DMS79 (cell line): ENCODE measurements around the gene ANXA10.
"Not testable (repeated sequence)": the region's sequence is repeated elsewhere in the genome, so short reads cannot be mapped to it uniquely, and the experiment has no call there.

ENCODE experiments used
- DNase-seq: peaks from one replicate; lab custom pipeline; 2025; lab: John Stamatoyannopoulos, UW

ANXA10 gene, protein sequence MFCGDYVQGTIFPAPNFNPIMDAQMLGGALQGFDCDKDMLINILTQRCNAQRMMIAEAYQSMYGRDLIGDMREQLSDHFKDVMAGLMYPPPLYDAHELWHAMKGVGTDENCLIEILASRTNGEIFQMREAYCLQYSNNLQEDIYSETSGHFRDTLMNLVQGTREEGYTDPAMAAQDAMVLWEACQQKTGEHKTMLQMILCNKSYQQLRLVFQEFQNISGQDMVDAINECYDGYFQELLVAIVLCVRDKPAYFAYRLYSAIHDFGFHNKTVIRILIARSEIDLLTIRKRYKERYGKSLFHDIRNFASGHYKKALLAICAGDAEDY

DNA sequence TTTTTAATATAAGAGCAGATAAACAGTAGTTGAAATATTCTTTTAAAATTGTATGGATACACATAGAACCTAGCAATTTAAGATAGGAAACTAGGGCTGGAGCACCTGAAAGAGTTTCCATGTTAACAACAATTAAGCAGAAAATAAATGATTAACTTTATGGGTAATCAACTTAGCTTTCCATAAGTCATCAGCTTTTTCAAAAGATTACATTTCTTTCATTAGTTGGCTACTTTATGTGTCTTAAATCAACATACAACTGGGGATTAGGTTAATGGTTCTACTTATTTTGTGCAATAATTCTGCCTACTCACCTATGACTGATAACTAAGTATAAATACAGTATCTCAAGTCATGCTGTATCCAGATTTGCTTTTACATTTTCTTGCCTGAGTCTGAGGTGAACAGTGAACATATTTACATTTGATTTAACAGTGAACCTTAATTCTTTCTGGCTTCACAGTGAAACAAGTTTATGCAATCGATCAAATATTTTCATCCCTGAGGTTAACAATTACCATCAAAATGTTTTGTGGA lies at the start of gene ANXA10:
Gene ANXA10 (plus strand): TSS at position 362 of the 537 bp plus-strand sequence. CDS start 164 bp downstream, at position 526.
- DNase-seq = no peak

DNA sequence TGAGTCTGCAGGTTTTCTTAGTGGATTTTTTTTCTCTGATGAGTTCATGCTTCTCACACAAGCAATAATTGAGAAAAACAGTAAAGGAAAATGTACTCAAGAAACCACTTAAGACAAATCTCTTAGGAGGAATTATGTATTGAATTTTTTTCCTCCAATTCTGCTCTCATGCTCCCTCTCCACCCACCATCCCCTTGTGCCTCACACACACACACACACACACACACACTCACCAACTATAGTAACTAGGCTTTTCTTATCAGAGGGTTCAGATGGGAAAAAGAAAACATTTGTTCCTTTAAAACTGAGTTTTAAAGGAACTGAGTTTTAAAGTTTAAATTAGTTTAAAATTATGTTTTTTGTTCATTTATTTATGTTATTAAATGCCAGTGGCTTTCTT lies 47.0 kb upstream of the ANXA10 start:
- DNase-seq = no peak

DNA sequence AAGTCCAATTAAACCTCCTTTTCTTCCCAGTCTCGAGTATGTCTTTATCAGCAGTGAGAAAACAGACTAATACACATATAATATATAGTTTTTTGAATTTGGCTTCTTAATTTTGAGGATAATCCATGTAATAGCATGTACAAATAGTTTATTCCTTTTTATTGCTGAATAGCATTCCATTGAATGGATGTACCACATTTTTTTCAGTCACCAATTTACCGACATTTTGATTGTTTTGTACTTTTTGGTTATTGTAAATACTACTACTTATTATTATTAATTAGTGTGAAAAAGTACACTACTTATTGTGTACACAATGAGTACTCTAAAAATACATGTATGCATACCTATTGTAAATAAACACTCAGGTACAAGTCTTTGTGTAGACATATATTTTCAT lies 42.3 kb upstream of the ANXA10 start:
- DNase-seq = no peak

DNA sequence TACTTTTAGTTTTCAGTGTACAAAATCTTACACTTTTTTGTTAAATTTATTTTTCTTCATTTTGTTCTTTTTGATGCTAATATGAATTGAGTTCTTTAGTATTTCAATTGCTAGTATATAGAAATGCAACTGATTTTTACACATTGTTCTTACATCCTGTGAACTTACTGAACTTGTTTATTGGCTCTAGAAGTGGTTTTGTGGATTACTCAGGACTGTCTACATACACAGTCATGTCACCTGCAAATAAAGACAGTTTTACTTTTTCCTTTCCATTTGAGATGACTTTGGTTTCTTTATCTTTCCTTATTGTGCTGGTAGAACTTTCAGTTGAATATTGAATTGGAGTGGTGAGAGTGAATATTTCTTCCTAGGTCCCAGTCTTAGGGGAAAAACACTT lies 40.8 kb upstream of the ANXA10 start:
- DNase-seq = no peak

DNA sequence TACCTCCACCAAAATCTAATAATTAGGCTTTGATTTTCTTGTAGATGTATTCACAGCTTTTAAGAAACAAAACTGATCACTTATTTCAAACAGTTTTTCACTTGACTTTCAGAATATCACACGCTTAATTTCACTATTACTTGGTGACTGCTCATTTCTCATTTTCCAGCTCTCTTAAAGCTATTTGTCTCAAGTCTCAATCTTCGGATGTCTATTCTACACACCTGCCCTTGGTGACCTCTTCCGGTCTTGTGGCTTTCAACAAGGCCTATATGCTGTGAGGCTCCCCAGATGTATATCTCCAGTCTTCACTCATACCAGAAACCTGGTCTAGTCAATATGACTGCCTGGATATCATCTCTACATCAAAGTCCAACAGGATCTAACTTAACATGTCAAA lies 34.9 kb upstream of the ANXA10 start:
- no peak for DNase-seq

DNA sequence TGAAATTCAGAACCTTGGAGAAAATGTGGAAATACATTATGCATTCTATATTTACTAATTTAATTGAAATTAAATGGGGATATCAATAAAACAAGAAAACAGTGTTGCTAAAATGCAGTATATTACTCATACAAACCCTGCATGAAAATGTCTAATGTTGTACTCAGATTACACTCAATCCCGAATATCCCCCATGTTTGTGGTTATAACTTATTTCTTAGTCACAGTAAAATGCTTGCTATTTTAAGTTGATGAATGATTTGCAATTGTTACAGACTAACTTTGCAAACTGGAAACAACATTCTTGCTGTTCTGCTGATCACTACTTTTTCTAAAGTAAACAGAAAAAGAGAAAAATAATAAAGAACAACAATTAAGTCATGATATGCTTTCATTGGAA lies 33.1 kb upstream of the ANXA10 start:
- DNase-seq = no peak

DNA sequence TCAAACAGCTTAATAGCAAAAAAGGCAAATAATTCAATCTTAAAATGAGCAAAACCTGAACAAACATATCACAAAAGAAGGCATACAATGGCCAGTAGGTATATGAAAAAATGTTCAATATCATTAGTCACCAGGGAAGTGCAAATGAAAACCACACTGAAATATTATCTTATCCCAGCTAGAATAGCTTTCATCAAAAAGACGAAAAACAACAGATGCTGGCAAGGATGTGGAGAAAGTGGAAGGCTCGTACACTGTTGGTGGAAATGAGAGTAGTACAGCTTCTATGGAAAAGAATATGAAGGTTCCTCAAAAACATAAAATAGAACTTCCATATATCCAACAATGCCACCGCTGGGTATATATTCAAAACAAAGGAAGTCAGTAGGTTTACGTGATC lies 29.3 kb upstream of the ANXA10 start:
- no peak for DNase-seq

DNA sequence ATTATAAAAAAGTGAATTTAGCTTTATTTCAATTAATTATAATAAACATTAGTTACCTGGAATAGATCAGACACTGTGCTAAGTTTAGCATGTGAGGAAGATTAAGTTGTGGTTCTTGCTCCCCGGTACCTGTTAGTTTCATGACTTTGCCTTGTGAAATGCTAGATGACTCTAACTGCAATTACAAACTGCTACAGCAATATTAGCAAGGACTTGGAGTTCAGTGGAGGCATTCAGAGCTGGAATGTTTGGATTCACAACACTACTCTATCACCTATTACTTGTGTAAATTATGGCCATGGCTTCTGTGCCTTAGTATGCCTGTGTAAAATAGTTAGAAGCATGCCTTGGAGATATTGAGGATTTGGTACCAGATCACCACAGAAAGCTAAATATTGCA lies 21.4 kb upstream of the ANXA10 start:
- no peak for DNase-seq

DNA sequence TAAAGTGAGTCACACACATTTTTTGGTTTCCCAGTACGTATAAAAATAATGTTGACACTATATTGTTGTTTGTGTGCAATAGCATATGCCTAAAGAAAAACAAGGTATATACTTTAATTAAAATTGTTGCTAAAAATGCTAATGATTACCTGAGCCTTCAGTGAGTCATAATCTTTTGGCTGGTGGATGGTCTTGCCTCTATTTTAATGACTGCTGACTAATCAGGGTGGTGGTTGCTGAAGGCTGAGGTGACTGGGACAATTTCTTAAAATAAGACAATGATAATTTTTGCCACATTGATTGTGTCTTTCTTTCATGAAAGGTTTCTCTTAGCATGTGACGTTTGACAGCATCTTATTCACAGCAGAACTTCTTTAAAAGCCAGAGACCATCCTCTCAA lies 21.0 kb upstream of the ANXA10 start:
- no peak for DNase-seq

DNA sequence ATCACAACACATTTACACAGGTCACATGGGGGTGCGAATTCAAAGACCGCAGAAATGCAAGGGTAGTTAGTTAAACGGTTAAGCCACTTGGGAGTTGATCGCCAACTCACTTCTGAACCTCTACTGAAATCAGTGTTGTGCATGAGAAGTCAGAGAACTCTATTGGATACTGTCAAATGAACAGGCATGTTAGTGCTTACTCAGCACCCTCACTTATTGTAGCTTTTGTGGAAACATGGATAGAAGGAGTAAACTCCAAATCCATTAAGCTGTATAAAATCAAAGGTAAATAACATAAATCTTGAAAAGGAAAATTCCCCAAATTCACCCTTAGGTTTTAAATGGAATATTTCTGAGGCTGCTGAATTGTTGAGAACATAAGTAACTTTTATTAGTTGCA lies 17.5 kb upstream of the ANXA10 start:
- no peak for DNase-seq

DNA sequence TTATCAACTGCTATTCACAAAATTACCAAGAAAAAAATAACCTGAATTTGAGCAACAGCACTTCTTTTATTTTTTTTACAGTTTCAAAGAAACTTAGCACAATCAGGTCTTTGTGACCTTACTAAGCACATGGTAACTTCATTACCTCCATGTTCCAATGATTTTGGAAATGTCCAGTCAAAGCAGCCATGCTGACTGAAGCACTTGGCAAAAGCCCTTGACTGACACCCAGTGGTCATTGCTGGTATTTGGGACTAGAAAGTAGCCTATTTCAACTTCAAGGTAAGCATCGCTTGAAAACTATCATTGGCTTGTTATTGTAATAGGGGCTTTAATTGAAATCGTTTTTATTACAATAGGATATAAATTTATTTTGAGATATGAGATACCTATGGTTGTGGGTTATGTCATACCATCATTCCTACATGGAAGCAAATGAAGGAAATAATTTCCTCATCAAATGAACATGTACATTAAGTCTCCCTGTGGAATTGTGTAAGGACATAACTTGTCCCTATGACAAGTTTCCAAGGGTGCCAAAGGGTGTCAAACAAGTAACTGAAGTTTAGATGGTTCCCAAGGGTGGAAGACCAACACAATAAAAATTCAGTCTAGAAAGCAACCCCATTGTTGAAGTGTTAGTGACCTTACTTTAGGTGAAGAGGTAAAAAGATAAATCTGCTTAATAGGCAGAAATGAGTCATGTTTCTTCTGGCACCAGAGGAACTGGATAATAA lies 15.2 kb upstream of the ANXA10 start:
- DNase-seq = no peak

DNA sequence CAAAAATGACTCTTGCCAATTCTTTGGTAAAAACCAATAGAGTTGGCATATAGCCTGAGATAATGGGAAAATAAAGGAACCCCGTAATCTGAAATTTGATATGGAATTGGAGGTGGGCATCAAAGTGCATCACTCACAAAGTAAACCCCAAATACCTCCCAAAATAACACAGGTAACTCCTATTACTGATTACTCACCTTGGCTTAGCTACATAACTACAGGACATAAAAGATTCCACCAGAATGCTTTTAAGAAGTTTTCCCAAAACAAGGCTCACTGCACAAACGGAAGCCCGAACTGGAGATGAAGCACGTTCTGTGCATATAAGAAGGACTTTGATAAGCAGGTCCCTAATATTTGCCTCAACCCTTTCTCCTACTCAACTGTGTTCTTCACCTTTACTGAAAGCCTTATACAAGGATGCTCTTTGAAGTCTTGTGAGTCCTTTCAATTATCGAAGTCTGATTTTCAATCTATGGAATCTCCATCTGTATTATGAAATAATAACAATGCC lies 14.6 kb upstream of the ANXA10 start:
- DNase-seq = no peak

DNA sequence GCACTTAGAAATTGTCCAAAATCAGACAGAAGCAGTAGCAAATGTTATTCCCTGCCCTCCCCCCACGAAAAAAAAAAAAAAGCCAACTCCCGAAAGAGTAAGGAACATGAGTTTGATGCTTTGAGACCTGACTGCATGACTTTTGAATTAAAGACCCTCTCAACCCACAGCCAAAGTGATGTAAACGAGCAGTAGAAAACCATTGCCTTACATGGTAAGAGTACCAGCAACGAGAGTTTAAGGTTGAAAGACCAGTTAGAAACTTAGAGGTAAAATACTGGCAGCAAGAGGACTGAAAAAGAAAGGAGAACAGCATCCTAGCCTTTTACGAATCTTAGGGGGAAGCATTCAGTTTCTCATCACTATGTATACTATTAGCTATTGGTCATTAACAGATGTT lies 10.0 kb upstream of the ANXA10 start:
- no peak for DNase-seq

DNA sequence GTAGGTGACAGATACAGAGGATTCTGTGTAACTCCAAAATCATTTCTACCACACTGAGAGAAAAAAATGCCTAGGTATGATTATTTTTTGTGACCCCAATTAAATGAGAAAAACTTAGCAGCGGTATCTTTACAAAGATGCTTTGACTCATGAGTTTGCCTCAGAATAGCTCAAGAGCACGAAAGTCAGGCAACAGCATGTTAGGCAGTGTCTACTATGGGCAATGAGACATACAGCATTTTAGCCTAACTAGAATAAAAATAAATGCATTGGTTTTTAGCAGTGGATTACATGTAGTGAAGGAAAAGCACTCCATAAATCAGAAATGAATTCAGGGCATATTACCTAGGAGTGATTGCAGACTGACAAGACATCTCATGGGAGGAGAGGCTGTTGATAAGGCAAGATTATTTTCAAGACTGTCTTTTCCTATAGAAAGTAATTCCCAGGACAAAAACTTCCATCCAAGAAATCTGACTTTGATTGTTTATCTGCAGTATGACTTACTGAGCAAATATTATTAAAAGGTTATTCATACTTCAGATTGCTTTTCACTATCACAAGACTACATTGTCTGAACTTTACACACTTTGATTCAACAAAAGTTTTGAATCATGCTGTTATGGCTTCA lies 3.6 kb downstream of the ANXA10 start:
- DNase-seq = no peak

DNA sequence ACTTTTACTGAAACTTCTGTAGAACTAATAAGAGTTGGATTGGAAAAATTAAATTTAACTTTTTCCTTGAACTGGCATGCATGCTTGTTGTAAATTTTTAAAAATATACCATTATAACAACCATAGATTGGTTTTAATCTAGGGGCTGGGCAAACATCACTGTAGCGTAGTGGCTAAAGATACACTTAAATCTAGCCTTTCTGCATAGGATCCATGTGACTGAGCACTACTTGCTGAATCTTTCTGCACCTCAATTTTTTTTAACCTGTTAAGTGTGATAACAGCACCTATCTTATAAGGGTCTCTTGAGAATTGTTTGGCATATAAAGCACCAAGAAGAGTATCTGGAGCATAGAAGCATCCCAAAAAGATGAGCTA lies 4.1 kb downstream of the ANXA10 start:
- DNase-seq = no peak

DNA sequence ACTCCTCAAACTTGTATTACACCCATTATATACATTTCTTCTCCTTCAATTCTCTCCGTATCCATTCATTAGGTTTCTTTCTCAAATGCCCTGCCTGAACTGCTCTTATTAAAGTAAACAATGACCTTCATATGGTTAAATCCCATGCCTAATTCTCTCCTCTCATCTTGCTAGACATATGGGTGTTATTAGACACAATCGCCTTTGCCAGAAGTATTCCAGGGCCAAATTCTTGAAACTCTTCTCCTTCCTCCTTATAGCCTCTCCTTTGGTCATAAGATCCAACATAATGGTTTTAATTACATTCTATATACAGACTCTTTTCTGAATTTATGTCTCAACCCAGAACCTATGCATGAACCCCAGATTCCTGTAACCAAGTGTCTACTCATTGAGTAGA lies 4.8 kb downstream of the ANXA10 start:
- no peak for DNase-seq

DNA sequence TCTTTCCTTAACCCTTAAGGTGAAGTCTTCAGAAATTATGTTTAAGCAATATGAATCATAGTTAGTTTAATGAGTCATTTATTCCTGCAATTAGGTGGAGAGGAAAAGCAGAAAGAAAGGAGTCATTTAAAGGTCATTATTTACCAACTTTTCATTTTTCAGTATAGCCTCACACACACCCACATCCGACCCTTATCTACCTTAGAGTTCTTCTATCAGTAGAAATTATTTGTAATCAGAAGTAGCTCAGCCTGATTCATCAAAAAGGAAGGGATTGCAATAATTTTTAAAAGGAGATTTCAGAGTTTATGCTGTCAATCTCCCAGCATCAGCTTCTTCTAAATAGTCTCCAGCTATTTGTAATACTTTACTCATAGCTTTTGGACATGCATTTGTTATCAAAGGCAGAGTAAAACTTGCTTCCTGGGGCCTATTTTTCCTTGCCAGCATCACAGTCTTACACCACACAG lies 5.9 kb downstream of the ANXA10 start:
- DNase-seq = no peak

DNA sequence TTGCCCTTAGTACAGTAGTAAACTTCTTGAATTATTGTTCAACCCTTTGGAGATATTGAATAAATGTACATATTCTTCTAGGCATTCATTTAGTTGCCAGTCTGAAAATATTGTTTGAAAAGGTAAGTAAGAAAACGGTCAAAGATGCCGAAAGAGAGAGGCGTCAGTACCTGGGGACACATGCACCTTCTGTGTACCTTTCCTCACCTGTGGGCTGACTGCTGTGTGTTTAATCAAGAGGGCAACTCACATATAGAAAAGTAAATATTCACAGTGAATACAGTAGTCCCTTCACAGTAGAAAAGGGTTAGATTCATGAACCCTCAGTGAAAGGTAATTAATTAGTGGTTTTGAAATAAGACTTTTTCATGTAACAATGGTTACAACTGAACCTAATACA lies 6.9 kb downstream of the ANXA10 start:
- DNase-seq = no peak

DNA sequence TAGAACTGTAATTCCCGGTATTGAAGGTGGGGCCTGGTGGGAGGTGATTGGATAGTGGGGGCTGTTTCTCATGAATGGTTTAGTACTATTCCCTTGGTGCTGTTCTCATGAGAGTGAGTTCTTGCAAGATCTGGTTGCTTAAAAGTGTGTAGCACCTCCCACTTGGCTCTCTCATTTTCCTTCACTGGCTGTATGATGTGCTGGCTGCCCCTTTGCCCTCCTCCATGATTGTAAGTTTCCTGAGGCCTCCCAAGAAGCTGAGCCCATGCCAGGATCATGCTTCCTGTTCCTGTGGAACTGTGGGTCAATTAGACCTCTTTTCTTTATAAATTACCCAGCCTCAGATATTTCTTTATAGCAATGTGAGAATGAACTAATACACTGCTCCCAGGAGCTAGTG lies 8.7 kb downstream of the ANXA10 start:
- DNase-seq = no peak

DNA sequence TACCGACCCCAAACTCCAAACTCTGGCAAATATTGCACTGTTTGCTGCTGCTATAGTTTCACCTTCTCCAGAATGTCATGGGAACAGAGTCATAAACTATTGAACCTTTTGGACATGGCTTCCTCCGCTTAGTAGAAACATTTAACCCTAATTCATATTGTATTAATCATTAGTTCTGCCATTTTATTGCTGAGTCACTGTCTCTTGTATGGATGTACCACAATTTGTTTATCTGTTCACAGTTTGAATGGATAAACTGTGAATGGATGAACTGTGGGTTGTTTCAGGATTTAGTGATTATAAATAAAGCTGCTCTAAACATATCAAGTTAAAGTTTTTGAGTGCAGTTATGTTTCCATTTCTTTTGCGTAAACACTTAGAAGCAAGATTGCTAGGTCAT lies 10.1 kb downstream of the ANXA10 start:
- no peak for DNase-seq

DNA sequence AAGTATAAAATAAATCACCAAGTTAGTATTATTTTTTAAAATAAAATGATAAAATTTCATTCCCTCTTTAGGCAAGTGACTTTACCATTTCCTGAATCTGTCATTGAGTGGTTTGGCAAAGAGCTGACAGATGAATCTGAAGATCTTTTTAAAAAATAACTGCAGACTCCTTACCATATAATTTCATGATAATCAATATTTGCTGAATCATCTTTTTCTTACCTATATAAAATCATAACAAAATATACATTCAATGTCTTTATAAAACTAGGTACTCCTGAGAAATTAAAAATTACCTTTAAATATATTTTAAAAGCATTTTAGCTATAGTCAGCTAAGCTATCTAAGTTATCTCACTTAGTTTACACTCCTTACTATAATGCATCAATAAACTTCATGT lies 17.2 kb downstream of the ANXA10 start:
- no peak for DNase-seq

DNA sequence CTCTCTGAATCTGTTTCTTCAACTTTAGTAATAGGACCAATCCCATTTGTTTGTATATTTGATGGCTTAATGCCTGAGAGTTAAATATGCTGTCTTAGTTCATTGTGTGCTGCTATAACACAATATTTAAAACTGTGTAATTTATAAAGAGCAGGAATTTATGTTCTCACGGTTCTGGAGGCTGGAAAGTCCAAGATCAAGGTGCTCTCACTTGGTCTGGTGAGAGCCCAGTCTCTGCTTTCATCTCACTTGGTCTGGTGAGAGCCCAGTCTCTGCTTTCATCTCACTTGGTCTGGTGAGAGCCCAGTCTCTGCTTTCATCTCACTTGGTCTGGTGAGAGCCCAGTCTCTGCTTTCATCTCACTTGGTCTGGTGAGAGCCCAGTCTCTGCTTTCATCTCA lies 20.7 kb downstream of the ANXA10 start:
- DNase-seq = not testable (repeated sequence)
